Measurements from ENCODE around the gene DENND1B.

The DENND1B gene

DNA sequence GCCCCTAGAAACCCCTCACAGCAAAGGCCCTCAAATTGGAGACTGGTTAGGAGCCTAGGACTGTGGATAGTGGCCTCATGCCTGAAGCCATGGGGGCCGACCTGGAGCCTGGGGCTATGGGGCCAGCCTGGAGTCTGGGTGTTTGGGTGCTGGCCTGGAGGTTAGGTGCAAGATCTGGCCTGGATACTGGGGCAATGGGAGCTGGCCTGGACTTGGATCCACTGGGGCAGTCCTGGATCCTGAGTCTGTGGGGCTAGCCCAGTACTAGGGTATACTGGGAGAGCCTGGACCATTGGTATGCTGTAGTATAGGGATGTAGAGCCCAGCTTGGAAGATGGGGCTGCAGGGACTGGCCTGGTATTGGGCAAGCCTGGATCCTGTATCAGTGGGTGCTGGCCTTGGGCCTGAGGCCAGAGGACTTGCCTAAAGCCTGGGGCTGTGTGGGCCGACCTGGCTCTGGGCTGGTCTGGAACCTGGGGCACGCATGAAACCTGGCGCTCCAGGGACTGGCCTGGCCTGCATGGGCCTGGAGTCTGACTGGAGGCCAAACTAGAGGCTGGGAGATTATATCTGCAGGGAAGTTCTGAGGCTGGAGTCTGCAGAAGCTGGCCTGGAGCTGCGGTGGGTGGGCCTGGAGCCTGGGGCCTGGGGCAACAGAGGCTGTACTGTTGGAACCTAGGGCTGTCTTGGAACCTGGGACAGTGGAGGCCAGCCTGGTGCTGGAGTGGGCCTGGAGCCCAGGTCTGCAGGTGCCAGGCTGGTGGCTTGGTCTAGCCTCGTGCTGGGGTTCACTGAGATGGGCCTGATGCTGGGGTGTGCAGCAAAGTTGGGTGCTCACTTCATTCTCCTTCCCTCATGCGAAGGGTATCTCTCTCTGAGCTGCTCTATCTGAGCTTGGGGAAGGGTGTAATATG lies 12.6 kb upstream of the DENND1B start:
- ChIA-PET POLR2A (ENCODE audit: low non-redundant PET) (no interaction called here), CTCF (interaction anchor here (0.8 to 0.9 kb wide), 2 partner anchors 81 to 172 kb away, joined by 3 read pairs; no protein-coding TSS in a partner anchor)
- DNase-seq (ENCODE audit: low spot score): no peak
- no peak overlapping the region for H3K27ac ChIP-seq
- TF ChIP-seq, protein P1, sequence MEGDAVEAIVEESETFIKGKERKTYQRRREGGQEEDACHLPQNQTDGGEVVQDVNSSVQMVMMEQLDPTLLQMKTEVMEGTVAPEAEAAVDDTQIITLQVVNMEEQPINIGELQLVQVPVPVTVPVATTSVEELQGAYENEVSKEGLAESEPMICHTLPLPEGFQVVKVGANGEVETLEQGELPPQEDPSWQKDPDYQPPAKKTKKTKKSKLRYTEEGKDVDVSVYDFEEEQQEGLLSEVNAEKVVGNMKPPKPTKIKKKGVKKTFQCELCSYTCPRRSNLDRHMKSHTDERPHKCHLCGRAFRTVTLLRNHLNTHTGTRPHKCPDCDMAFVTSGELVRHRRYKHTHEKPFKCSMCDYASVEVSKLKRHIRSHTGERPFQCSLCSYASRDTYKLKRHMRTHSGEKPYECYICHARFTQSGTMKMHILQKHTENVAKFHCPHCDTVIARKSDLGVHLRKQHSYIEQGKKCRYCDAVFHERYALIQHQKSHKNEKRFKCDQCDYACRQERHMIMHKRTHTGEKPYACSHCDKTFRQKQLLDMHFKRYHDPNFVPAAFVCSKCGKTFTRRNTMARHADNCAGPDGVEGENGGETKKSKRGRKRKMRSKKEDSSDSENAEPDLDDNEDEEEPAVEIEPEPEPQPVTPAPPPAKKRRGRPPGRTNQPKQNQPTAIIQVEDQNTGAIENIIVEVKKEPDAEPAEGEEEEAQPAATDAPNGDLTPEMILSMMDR (conservative IDR thresholded peaks at IDR 0.05; ENCODE audit: low read depth): no peak

GRCh38 chr1:197787056-197787455 lies 11.8 kb upstream of the DENND1B start:
- no peak overlapping the region for H3K27ac ChIP-seq
- CTCF ChIA-PET: interaction anchor here (0.5 to 0.9 kb wide), 3 partner anchors 82 to 261 kb away, joined by 3 to 6 read pairs (median 3); no protein-coding TSS in a partner anchor
- peak; percentile 91 for DNase-seq (ENCODE audit: low spot score)
- TF ChIP-seq, protein P1 (conservative IDR thresholded peaks at IDR 0.05; ENCODE audit: low read depth): no peak
- POLR2A ChIA-PET (ENCODE audit: low non-redundant PET): no interaction called here

- POLR2A ChIA-PET (ENCODE audit: low non-redundant PET): no interaction called here
- no peak for DNase-seq (ENCODE audit: low spot score)
- TF ChIP-seq, protein P1 (conservative IDR thresholded peaks at IDR 0.05; ENCODE audit: low read depth): no peak
- CTCF ChIA-PET: interaction anchor here (0.6 kb wide), 1 partner anchor 604 kb away, joined by 4 read pairs; no protein-coding TSS in a partner anchor
- no peak overlapping the region for H3K27ac ChIP-seq
Measured at GRCh38 chr1:197786280-197786679, 11.0 kb upstream of the DENND1B start.

DNA sequence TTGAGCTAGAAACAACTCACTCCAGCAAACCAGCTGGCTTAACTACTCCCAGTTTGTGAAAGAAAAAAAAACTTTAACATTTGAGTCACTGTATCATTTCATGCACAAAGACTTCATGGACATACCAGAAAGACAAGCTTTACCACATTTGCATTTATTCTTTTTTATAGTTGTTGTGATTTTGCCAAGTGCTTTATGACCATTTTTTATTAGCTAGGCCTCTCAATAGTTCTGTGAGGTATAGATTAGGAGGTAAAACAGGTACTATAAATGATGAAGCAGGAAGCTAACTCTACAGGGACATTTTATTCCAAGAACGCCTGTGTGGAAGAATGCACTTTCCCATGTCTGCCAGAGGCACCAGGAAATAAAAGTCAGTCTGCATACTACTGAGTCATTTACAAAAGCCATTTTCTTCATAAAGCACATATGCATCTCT lies 8.2 kb upstream of the DENND1B start:
- H3K27ac ChIP-seq: no peak overlapping the region
- TF ChIP-seq, protein P1 (conservative IDR thresholded peaks at IDR 0.05; ENCODE audit: low read depth): no peak
- POLR2A ChIA-PET (ENCODE audit: low non-redundant PET): no interaction called here
- peak; percentile 64 for DNase-seq (ENCODE audit: low spot score)
- CTCF ChIA-PET: interaction anchor here (0.5 to 1.1 kb wide), 3 partner anchors 35 to 1703 kb away, joined by 3 to 6 read pairs (median 4); no protein-coding TSS in a partner anchor

DNA sequence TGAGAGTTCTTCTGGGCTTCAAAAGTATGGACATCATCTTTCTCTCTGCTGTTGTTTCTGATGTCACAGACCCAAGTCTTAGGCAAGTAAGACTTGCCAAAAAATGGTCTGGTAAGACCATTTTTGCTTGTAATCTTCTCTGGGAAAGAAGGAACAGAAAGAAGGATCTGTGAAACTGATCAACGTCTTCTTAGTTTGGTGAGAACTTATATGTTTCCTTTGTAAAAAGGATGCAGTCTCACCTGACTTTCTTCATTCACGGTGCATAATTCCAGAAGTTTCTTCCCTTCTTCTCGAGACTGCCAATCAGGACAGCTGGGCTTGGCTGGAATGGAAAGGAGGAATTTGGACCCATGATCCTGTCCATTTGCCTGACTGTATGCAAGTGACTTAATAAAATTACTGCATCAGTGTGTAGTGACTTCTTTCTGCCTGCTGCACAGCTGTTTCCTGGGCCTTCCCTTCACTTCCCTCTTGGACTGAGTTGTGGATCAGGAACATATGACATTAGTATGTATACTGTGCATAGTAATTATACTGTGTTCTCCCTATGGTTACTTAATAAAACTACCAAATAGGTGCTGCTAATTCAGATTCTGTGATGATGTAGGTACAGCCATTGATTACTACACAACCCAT lies 7.6 kb upstream of the DENND1B start:
- TF ChIP-seq, protein P1 (conservative IDR thresholded peaks at IDR 0.05; ENCODE audit: low read depth): no peak
- CTCF ChIA-PET: interaction anchor here (1.0 to 1.1 kb wide), 2 partner anchors 36 to 86 kb away, joined by 4 to 6 read pairs; no protein-coding TSS in a partner anchor
- DNase-seq (ENCODE audit: low spot score): no peak
- POLR2A ChIA-PET (ENCODE audit: low non-redundant PET): no interaction called here
- H3K27ac ChIP-seq: no peak overlapping the region

DNA sequence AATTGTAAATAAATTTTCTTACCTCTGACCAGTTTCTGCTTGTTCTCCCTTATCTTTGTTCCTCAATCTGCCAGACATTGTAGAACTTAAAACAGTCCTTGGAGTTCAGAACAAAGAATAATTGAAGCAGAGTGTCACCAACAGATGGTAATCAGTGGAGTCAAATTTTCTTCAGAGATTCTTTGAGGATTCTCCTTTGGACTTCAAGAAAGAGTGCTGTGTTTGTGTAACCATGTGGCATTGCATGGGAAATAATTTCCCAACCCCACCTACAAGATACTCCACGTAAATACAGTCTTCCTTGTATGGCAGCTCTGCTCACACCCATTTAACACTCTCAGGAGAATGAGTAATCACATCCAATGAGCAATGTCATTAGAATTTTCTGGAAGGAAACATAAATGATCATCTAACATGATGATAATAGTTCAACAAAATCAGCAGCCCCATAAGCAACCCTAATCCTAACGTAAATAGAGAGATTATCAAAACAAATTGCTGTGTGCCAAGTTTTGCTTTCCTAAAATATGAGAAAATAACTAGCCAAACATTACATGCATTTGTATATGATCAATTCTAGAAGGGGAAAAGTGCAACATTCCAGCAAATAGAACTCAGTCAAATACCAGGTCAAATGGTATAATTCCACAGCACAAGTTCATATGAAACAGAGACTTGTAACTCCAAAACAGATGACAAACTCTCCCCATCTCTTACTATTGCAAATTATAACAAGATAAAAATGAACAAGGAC lies 6.9 kb upstream of the DENND1B start:
- POLR2A ChIA-PET (ENCODE audit: low non-redundant PET): no interaction called here
- CTCF ChIA-PET: no interaction called here
- DNase-seq (ENCODE audit: low spot score): peak; percentile 77
- TF ChIP-seq, protein P1 (conservative IDR thresholded peaks at IDR 0.05; ENCODE audit: low read depth): no peak
- H3K27ac ChIP-seq: no peak overlapping the region

Measured in RWPE1 (cell line).